Dendritic cell treated with granulocyte-macrophage colony-stimulating factor and Interleukin-4, amounts not matched to agents 40 ng/mL and 50 ng/mL, for 4 days (primary cell): Measurements from ENCODE around the gene CCM2L.
A peak's percentile ranks its signal among the peaks of the same experiment; 100 is the strongest.

Experiments used
- H3K27ac Mint-ChIP-seq: one replicate; pipeline ENCODE4 v1.8.0; 2022; ENCODE audit warnings: mild to moderate bottlenecking, mixed read lengths
- H3K27me3 Mint-ChIP-seq: one replicate; pipeline ENCODE4 v1.8.0; 2022; ENCODE audit warnings: mild to moderate bottlenecking, mixed read lengths
- H3K36me3 Mint-ChIP-seq: one replicate; pipeline ENCODE4 v1.8.0; 2022; ENCODE audit warnings: low read depth, mixed read lengths
- H3K4me1 Mint-ChIP-seq: one replicate; pipeline ENCODE4 v1.8.0; 2022; ENCODE audit warnings: low read depth, mixed read lengths
- H3K4me3 Mint-ChIP-seq: one replicate; pipeline ENCODE4 v1.8.0; 2022; ENCODE audit warnings: mild to moderate bottlenecking, moderate library complexity, mixed read lengths
- H3K9me3 Mint-ChIP-seq: one replicate; pipeline ENCODE4 v1.8.0; 2022; ENCODE audit warnings: mixed read lengths
- intact Hi-C: fragments of 100-400 bp; cut with micrococcal nuclease; formaldehyde crosslinking; loops from one replicate; pipeline ENCODE4 v1.15.0; 2022

Gene CCM2L

DNA sequence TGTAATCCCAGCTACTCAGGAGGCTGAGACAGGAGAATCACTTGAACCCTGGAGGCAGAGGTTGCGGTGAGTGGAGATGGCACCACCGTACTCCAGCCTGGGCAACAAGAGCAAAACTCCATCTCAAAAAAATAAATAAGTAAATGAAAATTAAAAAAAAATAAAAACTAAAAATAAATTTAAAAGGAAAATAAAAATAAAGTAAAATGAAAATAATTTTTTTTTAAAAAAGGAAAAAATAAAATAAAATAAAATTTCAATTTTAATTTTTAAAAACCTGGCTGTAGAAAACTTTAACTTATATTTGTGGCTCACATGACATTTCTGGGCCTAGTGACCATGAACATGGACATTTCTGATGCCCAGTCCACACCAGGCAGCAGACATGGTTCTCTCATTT, 57.9 kb downstream of the CCM2L start:
- Mint-ChIP-seq H3K4me3 (no peak overlapping the region), H3K9me3 (no peaks in the 10 kb centered on the region), H3K4me1 (peaks cover 83% of the 10 kb centered on the region), H3K27me3 (no peaks in the 10 kb centered on the region), H3K27ac (peak overlapping the region; percentile 87), H3K36me3 (peaks cover 86% of the 10 kb centered on the region)
- intact Hi-C loops: loop anchor here (1.0 to 5.0 kb wide), 3 partner anchors 9 to 36 kb away; partner anchors contain the start of gene HCK

DNA sequence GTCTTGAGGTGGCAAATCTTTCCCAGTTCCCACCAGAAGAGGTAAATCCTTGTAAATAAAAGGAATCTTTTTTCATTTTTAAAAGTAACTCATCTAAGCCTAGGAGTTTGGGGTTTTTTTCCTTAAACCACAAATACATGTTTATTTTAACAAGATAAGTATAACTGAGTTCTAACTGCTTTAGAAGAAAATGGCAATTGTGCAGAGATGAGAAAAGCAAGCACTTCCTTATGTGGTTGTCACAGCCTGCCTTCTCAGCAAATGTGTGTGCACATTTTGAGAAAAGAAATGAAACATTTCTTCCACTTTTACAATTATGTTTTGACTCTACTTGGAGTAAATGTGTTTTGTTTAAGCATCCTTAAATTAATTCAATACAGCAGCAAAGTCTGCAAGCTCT, 59.5 kb downstream of the CCM2L start:
- intact Hi-C loops: loop anchor here (2.0 to 5.0 kb wide), 2 partner anchors 17 to 37 kb away; partner anchors contain the start of gene HCK
- H3K36me3 Mint-ChIP-seq: peaks cover 89% of the 10 kb centered on the region
- H3K4me1 Mint-ChIP-seq: peaks cover 82% of the 10 kb centered on the region
- peak overlapping the region; percentile 34 for H3K4me3 Mint-ChIP-seq
- H3K9me3 Mint-ChIP-seq: no peaks in the 10 kb centered on the region
- no peaks in the 10 kb centered on the region for H3K27me3 Mint-ChIP-seq
- H3K27ac Mint-ChIP-seq: peak overlapping the region; percentile 87

- no peaks in the 10 kb centered on the region for H3K9me3 Mint-ChIP-seq
- peaks cover 83% of the 10 kb centered on the region for H3K4me1 Mint-ChIP-seq
- peak overlapping the region; percentile 34 for H3K4me3 Mint-ChIP-seq
- H3K27me3 Mint-ChIP-seq: no peaks in the 10 kb centered on the region
- intact Hi-C loops: no loop called here
- peak overlapping the region; percentile 87 for H3K27ac Mint-ChIP-seq
- H3K36me3 Mint-ChIP-seq: peaks cover 89% of the 10 kb centered on the region
Observed at GRCh38 chr20:32070282-32070681, 60.0 kb downstream of the CCM2L start.

- intact Hi-C loops: no loop called here
- H3K27ac Mint-ChIP-seq: peak overlapping the region; percentile 87
- H3K4me3 Mint-ChIP-seq: no peak overlapping the region
- H3K4me1 Mint-ChIP-seq: peaks cover 83% of the 10 kb centered on the region
- H3K36me3 Mint-ChIP-seq: peaks cover 89% of the 10 kb centered on the region
- H3K9me3 Mint-ChIP-seq: no peaks in the 10 kb centered on the region
- no peaks in the 10 kb centered on the region for H3K27me3 Mint-ChIP-seq
Observed at GRCh38 chr20:32070690-32071213, 60.5 kb downstream of the CCM2L start.

DNA sequence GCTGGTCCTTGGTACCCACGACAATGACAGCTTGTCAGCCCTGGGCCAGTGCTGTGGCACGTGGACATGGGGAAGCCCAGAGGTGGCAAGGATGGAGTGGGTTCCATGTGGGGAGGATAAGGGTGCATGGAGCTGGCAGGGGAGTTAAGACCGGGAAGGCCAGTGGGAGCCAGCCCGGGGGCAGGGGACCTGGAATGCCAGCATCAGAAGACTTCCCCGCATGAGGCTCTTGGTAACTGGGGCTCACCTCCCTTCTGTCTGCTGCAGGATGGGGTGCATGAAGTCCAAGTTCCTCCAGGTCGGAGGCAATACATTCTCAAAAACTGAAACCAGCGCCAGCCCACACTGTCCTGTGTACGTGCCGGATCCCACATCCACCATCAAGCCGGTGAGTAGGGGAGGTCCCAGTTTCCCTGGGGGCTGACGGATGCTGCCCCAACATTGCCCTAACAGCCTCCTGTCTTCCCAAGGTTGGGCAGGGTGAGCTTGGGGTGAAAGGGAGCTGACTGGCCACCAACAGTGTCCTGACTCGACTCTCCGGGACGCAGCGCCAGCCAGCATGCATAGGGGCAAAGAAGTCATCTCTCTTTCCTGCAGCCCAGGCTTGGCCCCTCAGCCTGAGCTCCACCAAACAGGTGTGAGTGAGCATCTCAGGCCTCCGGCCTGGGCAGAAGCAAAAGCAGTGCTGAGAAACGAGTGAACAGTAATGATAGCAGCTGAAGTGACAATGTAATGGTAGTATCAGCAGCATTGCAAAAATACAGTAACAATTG, 61.3 kb downstream of the CCM2L start:
- H3K27me3 Mint-ChIP-seq: no peaks in the 10 kb centered on the region
- intact Hi-C loops: no loop called here
- peak overlapping the region; percentile 66 for H3K27ac Mint-ChIP-seq
- H3K9me3 Mint-ChIP-seq: no peaks in the 10 kb centered on the region
- peaks cover 83% of the 10 kb centered on the region for H3K4me1 Mint-ChIP-seq
- H3K4me3 Mint-ChIP-seq: no peak overlapping the region
- peaks cover 89% of the 10 kb centered on the region for H3K36me3 Mint-ChIP-seq

GRCh38 chr20:32072168-32072750, 62.0 kb downstream of the CCM2L start:
- intact Hi-C loops: no loop called here
- Mint-ChIP-seq H3K27ac (peak overlapping the region; percentile 66), H3K36me3 (peaks cover 89% of the 10 kb centered on the region), H3K4me3 (no peak overlapping the region), H3K27me3 (no peaks in the 10 kb centered on the region), H3K9me3 (no peaks in the 10 kb centered on the region), H3K4me1 (peaks cover 83% of the 10 kb centered on the region)

GRCh38 chr20:32075534-32075933, 65.3 kb downstream of the CCM2L start:
- peaks cover 92% of the 10 kb centered on the region for H3K4me1 Mint-ChIP-seq
- intact Hi-C loops: loop anchor here (5.0 kb wide), 1 partner anchor 33 kb away; no protein-coding TSS in a partner anchor
- H3K9me3 Mint-ChIP-seq: no peaks in the 10 kb centered on the region
- H3K27me3 Mint-ChIP-seq: no peaks in the 10 kb centered on the region
- H3K27ac Mint-ChIP-seq: peak overlapping the region; percentile 59
- H3K4me3 Mint-ChIP-seq: no peak overlapping the region
- H3K36me3 Mint-ChIP-seq: peaks cover 100% of the 10 kb centered on the region

GRCh38 chr20:32077190-32077589, 67.0 kb downstream of the CCM2L start:
- peak overlapping the region; percentile 59 for H3K27ac Mint-ChIP-seq
- peaks cover 82% of the 10 kb centered on the region for H3K4me1 Mint-ChIP-seq
- intact Hi-C loops: loop anchor here (1.0 to 5.0 kb wide), 2 partner anchors 9 to 35 kb away; no protein-coding TSS in a partner anchor
- H3K4me3 Mint-ChIP-seq: peak overlapping the region; percentile 27
- no peaks in the 10 kb centered on the region for H3K9me3 Mint-ChIP-seq
- H3K27me3 Mint-ChIP-seq: no peaks in the 10 kb centered on the region
- H3K36me3 Mint-ChIP-seq: peaks cover 100% of the 10 kb centered on the region

DNA sequence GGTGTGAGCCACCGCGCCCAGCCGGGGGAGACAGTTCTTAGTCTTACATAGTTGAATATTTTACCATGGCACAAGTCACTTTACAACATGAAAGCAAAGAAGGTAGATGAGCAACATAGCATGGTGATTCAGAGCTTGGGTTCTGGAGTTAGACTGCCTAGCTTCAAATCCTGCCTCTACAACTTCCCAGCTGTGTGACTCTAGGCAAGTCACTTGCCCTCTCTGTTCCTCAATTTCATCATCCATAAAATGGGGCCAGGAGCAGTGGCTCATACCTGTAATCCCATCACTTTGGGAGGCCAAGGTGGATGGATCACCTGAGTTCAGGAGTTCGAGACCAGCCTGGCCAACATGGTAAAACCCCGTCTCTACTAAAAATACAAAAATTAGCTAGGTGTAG, 68.1 kb downstream of the CCM2L start:
- Mint-ChIP-seq H3K9me3 (no peaks in the 10 kb centered on the region), H3K27me3 (no peaks in the 10 kb centered on the region), H3K27ac (peak overlapping the region; percentile 72), H3K4me1 (peaks cover 81% of the 10 kb centered on the region), H3K4me3 (no peak overlapping the region), H3K36me3 (peaks cover 100% of the 10 kb centered on the region)
- intact Hi-C loops: loop anchor here (5.0 kb wide), 1 partner anchor 36 kb away; no protein-coding TSS in a partner anchor

DNA sequence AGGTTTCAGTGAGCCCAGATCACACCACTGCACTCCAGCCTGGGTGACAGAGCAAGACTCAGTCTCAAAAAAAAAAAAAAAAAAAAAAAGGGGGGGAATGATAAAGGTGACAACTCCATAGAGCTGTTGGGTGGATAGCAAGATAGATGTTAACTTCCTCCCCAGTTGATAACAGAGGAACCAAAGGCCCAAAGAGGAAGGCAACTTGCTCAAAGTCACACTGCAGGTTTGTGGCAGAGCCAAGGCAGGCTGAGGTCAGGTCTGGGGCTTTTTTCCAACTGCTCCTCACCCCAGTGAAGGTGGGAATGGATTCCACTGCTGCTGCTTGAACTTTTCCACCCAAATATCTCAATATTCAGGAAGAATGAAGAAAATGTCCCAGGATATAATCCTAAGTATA, 68.6 kb downstream of the CCM2L start:
- Mint-ChIP-seq H3K36me3 (peaks cover 100% of the 10 kb centered on the region), H3K27ac (peak overlapping the region; percentile 72), H3K9me3 (no peaks in the 10 kb centered on the region), H3K27me3 (no peaks in the 10 kb centered on the region), H3K4me3 (no peak overlapping the region), H3K4me1 (peaks cover 82% of the 10 kb centered on the region)
- intact Hi-C loops: loop anchor here (5.0 kb wide), 1 partner anchor 36 kb away; no protein-coding TSS in a partner anchor

DNA sequence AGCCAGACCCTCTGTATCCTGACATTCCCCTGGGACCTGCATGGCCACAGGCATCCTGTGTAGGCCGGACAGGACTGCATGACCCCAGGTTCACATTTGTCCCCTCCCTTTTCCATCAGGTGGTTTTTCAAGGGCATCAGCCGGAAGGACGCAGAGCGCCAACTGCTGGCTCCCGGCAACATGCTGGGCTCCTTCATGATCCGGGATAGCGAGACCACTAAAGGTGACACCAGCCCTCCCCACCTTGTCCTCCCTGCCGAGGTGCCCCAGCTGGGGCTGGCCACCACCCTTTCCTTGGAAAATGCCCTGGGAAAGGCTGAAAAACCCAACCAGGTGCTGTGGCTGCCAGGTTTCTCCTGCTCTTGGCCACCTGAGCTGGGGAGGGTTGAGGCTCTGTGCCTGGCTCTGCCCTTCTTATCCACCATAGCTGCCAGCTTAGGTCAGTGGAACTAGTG, 69.4 kb downstream of the CCM2L start:
- peaks cover 100% of the 10 kb centered on the region for H3K36me3 Mint-ChIP-seq
- intact Hi-C loops: loop anchor here (5.0 kb wide), 1 partner anchor 37 kb away; no protein-coding TSS in a partner anchor
- H3K9me3 Mint-ChIP-seq: no peaks in the 10 kb centered on the region
- H3K27me3 Mint-ChIP-seq: no peaks in the 10 kb centered on the region
- H3K27ac Mint-ChIP-seq: peak overlapping the region; percentile 72
- no peak overlapping the region for H3K4me3 Mint-ChIP-seq
- H3K4me1 Mint-ChIP-seq: peaks cover 80% of the 10 kb centered on the region

GRCh38 chr20:32080783-32081182, 70.5 kb downstream of the CCM2L start:
- H3K36me3 Mint-ChIP-seq: peaks cover 100% of the 10 kb centered on the region
- no peaks in the 10 kb centered on the region for H3K9me3 Mint-ChIP-seq
- intact Hi-C loops: no loop called here
- H3K4me3 Mint-ChIP-seq: no peak overlapping the region
- H3K4me1 Mint-ChIP-seq: peaks cover 78% of the 10 kb centered on the region
- no peaks in the 10 kb centered on the region for H3K27me3 Mint-ChIP-seq
- H3K27ac Mint-ChIP-seq: peak overlapping the region; percentile 77
